Omental fat pad (tissue), 4 donors: ENCODE results near the gene COLQ. TPM values are rescaled to one million over a fixed set of nuclear protein-coding genes. Genes with fewer than 3 reads are reported as not detected.
A peak's percentile ranks its signal among the peaks of the same experiment; 100 is the strongest.

ENCODE experiments used
- ATAC-seq: fragments of 150-250 bp; one replicate; pipeline ENCODE4 v1.9.1; 2016; ENCODE audit warnings: mild to moderate bottlenecking, moderate library complexity; ENCODE audit not compliant: low FRiP score
- DNase-seq: peaks from one replicate; pipeline ENCODE4 v3.0.0-alpha.2; 2019; ENCODE audit warnings: low spot score
- total RNA-seq, 4 donors: library from RNA; depleted of rRNA; stranded (reverse); fragments of >200 nt; gene quantifications; one replicate each; pipeline ENCODE4 v1.1.0, GENCODE V29; 2016
- TF ChIP-seq, protein P1 (sequence below), 3 donors: fragments of 450-650 bp; IDR thresholded peaks; one replicate each; pipeline ENCODE4 v1.5.1; 2016 to 2017; ENCODE audit warnings: antibody characterized with exemption in 3 of 3, mild to moderate bottlenecking in 3 of 3, moderate library complexity in 2 of 3

The COLQ gene
- total RNA-seq, 4 donors from 2014 or later, result 1.2 to 3.9 (median 1.9) TPM

DNA sequence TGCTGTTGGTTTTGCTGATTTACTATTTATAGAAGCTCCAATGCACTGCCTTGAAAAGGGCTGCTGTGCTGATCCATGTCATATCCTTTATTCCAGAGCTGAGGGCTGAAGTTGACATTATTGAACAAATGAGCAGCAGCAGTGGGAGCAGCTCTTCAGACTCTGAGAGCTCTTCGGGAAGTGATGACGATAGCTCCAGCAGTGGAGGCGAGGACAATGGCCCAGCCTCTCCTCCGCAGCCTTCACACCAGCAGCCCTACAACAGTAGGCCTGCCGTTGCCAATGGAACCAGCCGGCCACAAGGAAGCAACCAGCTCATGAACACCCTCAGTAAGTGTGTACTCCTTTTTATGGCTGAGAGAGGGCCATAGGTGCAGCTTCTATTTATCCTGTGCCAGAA is 85.3 kb downstream of the COLQ start:
- TF ChIP-seq, protein P1, sequence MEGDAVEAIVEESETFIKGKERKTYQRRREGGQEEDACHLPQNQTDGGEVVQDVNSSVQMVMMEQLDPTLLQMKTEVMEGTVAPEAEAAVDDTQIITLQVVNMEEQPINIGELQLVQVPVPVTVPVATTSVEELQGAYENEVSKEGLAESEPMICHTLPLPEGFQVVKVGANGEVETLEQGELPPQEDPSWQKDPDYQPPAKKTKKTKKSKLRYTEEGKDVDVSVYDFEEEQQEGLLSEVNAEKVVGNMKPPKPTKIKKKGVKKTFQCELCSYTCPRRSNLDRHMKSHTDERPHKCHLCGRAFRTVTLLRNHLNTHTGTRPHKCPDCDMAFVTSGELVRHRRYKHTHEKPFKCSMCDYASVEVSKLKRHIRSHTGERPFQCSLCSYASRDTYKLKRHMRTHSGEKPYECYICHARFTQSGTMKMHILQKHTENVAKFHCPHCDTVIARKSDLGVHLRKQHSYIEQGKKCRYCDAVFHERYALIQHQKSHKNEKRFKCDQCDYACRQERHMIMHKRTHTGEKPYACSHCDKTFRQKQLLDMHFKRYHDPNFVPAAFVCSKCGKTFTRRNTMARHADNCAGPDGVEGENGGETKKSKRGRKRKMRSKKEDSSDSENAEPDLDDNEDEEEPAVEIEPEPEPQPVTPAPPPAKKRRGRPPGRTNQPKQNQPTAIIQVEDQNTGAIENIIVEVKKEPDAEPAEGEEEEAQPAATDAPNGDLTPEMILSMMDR (IDR thresholded peaks at IDR 0.05), result no peak
- ATAC-seq (no peak), DNase-seq (no peak)

DNA sequence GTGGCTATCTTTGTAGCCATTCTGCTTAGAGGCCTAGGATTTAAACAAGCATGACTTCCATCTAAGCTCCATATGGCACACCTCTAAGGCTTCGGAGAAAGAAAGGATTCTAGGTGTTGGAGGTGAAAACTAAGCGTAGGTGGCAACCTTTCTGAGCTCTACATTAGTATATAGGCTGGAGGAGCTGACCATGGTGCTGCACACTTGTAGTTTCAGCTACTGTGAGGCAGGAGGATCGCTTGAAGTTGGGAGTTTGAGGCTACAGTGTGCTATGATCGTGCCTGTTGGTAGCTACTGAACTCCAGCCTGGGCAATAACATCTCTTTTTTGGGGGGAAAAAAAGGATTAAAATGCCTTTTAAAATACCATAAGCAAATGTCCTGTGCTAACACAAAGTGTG is 86.8 kb downstream of the COLQ start:
- TF ChIP-seq, protein P1 (IDR thresholded peaks at IDR 0.05), result no peak

DNA sequence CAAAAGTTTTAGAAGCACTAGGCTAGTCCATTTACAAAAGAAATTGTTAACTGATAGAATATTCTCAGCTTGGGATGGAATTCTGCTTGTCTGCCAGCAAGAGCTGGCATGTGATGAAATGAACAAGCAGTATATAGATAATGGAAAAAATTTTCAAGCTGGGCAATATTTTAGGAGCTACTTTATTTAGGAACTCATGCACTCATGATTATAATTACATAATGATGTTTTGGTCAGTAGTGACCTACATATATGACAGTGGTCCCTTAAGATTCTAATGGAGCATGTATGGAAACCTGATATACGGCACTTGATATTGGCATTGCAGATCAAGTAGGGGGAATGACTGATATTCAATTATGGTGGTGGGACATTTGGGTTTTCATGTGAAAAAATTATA is 88.0 kb downstream of the COLQ start:
- ATAC-seq (no peak), DNase-seq (no peak)
- TF ChIP-seq, protein P1 (IDR thresholded peaks at IDR 0.05), result no peak

More for the DNA sequence above, 86.8 kb downstream of the COLQ start:
- DNase-seq (no peak), ATAC-seq (no peak)

DNA sequence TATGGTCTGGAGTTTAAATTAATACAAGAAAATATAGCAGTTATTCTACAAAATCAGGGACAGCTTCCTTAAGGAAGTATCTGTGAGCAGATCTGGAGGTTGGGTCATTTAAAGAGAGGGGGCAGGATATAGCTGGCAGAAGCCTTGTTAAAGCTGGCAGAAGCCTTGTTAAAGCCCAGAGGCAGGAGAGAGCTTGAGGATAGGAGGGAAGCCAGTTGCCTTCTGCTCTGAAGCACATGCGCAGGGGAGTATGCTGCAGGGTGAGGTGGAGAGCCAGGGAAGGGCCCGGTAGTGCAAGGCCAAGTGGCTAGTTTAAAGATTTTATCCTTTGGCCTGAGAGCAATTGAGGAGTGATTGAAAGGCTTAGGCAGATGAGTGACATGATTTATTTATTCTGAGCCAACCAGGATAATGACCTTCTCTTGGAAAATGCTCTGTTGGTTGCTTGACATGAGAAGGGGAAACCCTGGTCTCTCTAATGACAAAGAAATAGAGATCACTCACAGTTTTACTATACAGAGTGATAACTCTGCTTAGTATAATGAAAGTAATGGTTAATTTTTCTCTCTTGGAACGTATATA is 90.2 kb downstream of the COLQ start:
- DNase-seq (no peak), ATAC-seq (no peak)
- TF ChIP-seq, protein P1 (IDR thresholded peaks at IDR 0.05), result no peak

DNA sequence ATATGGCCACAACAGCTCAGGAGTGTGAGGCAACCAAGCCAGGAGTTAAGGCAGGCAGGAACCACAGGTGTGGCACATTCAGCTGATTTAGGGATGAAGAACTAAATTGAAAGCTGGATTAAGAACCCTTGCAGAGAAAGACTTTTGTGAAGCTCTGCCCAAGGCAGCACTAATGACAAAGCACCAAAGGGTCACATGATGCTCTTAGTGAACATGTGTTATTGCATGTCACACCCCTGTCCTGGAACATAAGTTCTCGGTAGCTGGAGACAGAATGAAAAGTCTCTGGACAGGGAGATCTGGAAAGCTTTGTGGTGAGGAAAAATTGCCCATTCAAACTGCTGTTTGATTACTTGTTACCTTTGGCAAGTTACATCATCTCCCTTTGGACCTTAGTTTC is 90.9 kb downstream of the COLQ start:
- ATAC-seq, result no peak
- no peak for DNase-seq
- TF ChIP-seq, protein P1 (IDR thresholded peaks at IDR 0.05), result no peak

DNA sequence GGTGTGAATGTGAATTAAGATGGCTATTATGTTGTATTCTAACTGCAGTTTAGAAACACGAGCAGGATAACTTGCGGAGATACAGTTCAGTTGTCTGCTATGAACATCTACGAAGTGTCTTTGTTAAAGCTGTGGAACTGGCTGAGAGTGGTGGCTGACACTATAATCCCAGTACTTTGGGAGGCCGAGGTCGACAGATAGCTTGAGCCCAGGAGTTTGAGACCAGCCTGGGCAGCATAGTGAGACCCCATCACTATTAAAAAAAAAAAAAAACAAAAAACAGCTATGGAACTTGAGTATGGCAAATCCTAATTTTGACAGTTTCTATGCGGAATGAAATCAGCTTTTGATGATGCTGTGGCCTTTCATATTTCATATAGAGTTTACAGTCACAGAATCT is 92.4 kb downstream of the COLQ start:
- DNase-seq (no peak), ATAC-seq (no peak)
- TF ChIP-seq, protein P1 (IDR thresholded peaks at IDR 0.05), result no peak

DNA sequence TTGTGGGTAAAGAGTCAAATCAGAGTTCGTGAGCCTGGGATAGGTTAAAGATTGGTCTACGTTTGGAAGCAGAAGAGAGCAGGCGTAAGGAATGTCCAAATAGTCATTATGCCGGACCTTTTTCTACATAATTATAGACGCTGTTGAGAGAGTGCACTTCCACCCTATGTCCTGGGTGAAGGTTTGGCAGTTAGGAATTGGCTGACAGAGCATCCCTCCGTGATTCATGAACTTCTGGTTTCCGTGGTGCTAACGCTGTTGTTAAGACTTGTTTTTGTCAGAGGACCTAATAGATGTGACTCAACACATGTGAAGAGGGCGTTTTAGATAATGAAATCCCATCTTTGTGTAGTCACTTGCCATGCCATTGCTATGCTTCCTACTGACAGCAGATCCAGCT is 93.0 kb downstream of the COLQ start:
- no peak for DNase-seq
- peak; percentile 86 for ATAC-seq
- TF ChIP-seq, protein P1 (IDR thresholded peaks at IDR 0.05), result no peak
